GM12892 (cell line): ENCODE measurements around the gene SART1.
A peak's percentile ranks its signal among the peaks of the same experiment; 100 is the strongest.

ENCODE experiments used
- POLR2A ChIP-seq: IDR thresholded peaks from 2 replicates; pipeline ENCODE4 v1.6.1; 2011; ENCODE audit warnings: low read depth, low read length, control low read depth
- POLR2AphosphoS5 ChIP-seq: IDR thresholded peaks from 2 replicates; pipeline ENCODE4 v1.6.1; 2011; ENCODE audit warnings: low read depth, low read length, control low read depth

DNA sequence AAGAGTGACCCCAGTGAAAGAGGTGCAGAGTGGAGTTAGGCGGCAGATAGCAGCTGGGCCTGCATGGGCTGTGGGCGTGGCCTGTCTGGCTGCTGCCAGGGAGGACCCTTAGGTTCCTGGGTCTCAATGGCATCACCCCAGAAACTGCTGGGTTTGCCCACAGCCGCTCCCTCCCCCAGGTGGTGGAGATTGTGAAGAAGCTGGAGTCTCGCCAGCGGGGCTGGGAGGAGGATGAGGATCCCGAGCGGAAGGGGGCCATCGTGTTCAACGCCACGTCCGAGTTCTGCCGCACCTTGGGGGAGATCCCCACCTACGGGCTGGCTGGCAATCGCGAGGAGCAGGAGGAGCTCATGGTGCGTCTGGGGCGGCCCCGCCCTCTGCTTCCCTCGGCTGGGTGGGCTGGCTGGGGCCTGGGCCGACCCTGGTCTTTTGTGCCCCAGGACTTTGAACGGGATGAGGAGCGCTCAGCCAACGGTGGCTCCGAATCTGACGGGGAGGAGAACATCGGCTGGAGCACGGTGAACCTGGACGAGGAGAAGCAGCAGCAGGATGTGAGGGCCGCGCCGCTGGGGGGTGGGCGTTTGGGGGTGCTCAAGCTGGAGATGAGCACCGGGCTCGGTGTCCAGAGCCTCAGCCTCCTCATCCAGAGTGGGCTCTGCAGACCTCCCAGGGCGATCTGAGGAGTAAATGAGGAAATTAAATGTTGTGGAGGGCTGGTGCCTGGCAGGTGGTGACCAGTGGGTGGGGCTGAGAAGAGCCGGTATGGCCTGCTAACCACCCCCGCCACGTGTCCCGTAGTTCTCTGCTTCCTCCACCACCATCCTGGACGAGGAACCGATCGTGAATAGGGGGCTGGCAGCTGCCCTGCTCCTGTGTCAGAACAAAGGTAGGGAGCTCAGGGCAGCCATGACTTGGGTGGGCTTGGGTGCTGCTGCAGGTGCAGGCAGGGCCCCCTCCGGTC lies 15.0 kb downstream of the SART1 start:
- TF ChIP-seq POLR2A (peak; percentile 11; the same call in 1 of the 2 replicates), POLR2AphosphoS5 (no peak; the same call in none of the 2 replicates)
